ENCODE data around the gene INPP5D. TPM values are rescaled to one million over a fixed set of nuclear protein-coding genes. Genes with fewer than 3 reads are reported as not detected.
"Not testable (repeated sequence)": the region's sequence is repeated elsewhere in the genome, so short reads cannot be mapped to it uniquely, and the experiment has no call there.

Gene INPP5D
- total RNA-seq, 4 donors from 2014 or later = 8.0 to 12.5 (median 11.9) TPM

DNA sequence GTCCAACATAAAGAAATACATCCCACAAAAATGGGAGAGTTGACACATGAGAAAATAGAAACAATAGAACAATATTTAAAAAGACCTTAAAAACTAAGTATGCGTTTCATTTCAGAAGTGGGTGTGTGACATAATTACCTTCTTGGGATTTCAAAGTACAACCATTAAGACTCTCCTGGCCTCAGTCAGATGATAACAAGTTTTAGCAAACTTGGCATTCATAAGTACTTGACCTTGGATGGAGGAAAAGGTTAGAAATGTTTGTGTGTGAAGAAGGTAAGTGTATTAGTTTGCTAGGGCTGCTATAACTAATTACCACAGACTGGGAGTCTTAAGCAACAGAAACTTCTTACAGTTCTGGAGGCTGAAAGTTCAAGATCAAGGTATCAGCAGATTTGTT lies 42.2 kb upstream of the INPP5D start:
- no peaks in the 10 kb centered on the region for H3K4me1 ChIP-seq
- WGBS = 91% methylated on average over 1 of the region's 1 CpG
- H3K9me3 ChIP-seq = peaks cover 0 to 12% (median 5%) of the 10 kb centered on the region in 4 donors
- no peak overlapping the region for H3K4me3 ChIP-seq
- TF ChIP-seq POLR2A (IDR thresholded peaks at IDR 0.05; ENCODE audit: low read depth) = no peak
- TF ChIP-seq, protein P1, sequence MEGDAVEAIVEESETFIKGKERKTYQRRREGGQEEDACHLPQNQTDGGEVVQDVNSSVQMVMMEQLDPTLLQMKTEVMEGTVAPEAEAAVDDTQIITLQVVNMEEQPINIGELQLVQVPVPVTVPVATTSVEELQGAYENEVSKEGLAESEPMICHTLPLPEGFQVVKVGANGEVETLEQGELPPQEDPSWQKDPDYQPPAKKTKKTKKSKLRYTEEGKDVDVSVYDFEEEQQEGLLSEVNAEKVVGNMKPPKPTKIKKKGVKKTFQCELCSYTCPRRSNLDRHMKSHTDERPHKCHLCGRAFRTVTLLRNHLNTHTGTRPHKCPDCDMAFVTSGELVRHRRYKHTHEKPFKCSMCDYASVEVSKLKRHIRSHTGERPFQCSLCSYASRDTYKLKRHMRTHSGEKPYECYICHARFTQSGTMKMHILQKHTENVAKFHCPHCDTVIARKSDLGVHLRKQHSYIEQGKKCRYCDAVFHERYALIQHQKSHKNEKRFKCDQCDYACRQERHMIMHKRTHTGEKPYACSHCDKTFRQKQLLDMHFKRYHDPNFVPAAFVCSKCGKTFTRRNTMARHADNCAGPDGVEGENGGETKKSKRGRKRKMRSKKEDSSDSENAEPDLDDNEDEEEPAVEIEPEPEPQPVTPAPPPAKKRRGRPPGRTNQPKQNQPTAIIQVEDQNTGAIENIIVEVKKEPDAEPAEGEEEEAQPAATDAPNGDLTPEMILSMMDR (IDR thresholded peaks at IDR 0.05) = no peak
- TF ChIP-seq POLR2AphosphoS5 (IDR thresholded peaks at IDR 0.05) = no peak
- no peak for TF ChIP-seq EP300 (IDR thresholded peaks at IDR 0.05)
- intact Hi-C loops (cut with DNase I) = no loop called here
- H3K27me3 ChIP-seq = no peaks in the 10 kb centered on the region
- no peak for DNase-seq (ENCODE audit: extremely low spot score)
- no peak overlapping the region for H3K27ac ChIP-seq (replicated peaks in 1 of 4)
- H3K36me3 ChIP-seq = no peaks in the 10 kb centered on the region

DNA sequence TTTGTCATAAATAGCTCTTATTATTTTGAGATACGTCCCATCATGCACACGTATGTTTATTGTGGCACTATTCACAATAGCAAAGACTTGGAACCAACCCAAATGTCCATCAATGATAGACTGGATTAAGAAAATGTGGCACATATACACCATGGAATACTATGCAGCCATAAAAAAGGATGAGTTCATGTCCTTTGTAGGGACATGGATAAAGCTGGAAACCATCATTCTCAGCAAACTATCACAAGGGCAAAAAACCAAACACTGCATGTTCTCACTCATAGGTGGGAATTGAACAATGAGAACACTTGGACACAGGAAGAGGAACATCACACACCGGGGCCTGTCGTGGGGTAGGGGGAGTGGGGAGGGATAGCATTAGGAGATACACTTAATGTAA lies 40.5 kb upstream of the INPP5D start:
- H3K27ac ChIP-seq (replicated peaks in 1 of 4); intact Hi-C loops (cut with DNase I); H3K27me3 ChIP-seq; H3K4me1 ChIP-seq; DNase-seq (ENCODE audit: extremely low spot score); H3K36me3 ChIP-seq; H3K4me3 ChIP-seq: not testable (repeated sequence)
- WGBS = 97% methylated on average over 4 of the region's 4 CpGs
- peaks cover 0 to 12% (median 5%) of the 10 kb centered on the region in 4 donors for H3K9me3 ChIP-seq

DNA sequence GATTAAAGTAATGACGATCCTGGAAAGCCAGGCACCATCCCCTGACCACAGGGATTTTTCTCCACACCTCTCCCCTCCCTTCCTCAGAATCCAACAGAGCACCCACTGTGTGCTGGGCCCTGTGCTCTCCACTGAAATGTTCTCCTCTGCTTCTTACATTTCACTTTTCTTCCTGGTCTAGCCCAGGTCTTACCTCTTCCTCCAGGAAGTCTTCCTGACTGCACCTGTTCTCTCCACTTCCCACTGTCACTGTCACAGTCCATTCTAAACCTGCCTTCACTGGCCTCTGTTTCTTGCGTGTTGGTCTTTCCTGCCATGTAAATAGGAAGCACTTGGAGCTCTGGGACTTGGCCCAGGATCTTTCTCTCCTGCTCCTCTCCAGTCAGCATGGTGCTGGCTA lies 39.7 kb upstream of the INPP5D start:
- H3K4me3 ChIP-seq = no peak overlapping the region
- 84% methylated on average over 2 of the region's 2 CpGs for WGBS
- peaks cover 0 to 12% (median 5%) of the 10 kb centered on the region in 4 donors for H3K9me3 ChIP-seq
- TF ChIP-seq POLR2A (IDR thresholded peaks at IDR 0.05; ENCODE audit: low read depth) (no peak), EP300 (IDR thresholded peaks at IDR 0.05) (no peak), POLR2AphosphoS5 (IDR thresholded peaks at IDR 0.05) (no peak)
- TF ChIP-seq, protein P1 (IDR thresholded peaks at IDR 0.05) = no peak
- H3K27me3 ChIP-seq = no peaks in the 10 kb centered on the region
- H3K4me1 ChIP-seq = no peaks in the 10 kb centered on the region
- no peak overlapping the region for H3K27ac ChIP-seq (replicated peaks in 1 of 4)
- no peaks in the 10 kb centered on the region for H3K36me3 ChIP-seq
- intact Hi-C loops (cut with DNase I) = no loop called here
- no peak for DNase-seq (ENCODE audit: extremely low spot score)

DNA sequence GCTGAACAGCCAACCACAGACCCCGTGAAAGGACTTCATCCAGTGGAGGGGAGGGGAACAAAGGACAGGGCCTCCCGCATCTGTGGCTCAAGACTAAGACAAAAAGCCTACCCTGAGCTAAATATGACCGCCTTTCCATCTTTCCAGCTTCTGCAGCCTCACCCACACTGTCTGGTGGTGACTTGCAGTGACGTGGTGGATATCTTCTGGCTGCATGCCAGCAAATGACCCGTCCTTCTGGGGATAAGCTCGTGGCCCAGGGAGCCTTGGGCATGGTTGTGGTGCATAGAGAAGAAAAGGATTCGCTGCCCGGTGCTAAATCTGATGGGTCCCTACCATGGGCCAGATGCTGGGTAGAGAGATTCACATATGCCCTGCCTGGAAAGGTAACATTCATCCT lies 38.4 kb upstream of the INPP5D start:
- Histone ChIP-seq H3K4me3 (no peak overlapping the region), H3K4me1 (no peaks in the 10 kb centered on the region), H3K9me3 (peaks cover 0 to 12% (median 5%) of the 10 kb centered on the region in 4 donors), H3K27me3 (no peaks in the 10 kb centered on the region), H3K27ac (replicated peaks in 1 of 4) (no peak overlapping the region), H3K36me3 (no peaks in the 10 kb centered on the region)
- DNase-seq (ENCODE audit: extremely low spot score) = no peak
- intact Hi-C loops (cut with DNase I) = no loop called here
- 73% methylated on average over 8 of the region's 8 CpGs for WGBS
- TF ChIP-seq POLR2A (IDR thresholded peaks at IDR 0.05; ENCODE audit: low read depth) (no peak), EP300 (IDR thresholded peaks at IDR 0.05) (no peak), POLR2AphosphoS5 (IDR thresholded peaks at IDR 0.05) (no peak)
- TF ChIP-seq, protein P1 (IDR thresholded peaks at IDR 0.05) = no peak

GRCh38 chr2:233022561-233022960 lies 37.6 kb upstream of the INPP5D start:
- Histone ChIP-seq H3K4me1 (no peaks in the 10 kb centered on the region), H3K9me3 (peaks cover 0 to 11% (median 5%) of the 10 kb centered on the region in 4 donors), H3K4me3 (no peak overlapping the region), H3K27me3 (no peaks in the 10 kb centered on the region), H3K36me3 (no peaks in the 10 kb centered on the region), H3K27ac (replicated peaks in 1 of 4) (no peak overlapping the region)
- TF ChIP-seq, protein P1 (IDR thresholded peaks at IDR 0.05) = no peak
- no peak for TF ChIP-seq EP300 (IDR thresholded peaks at IDR 0.05)
- TF ChIP-seq POLR2AphosphoS5 (IDR thresholded peaks at IDR 0.05) = no peak
- TF ChIP-seq POLR2A (IDR thresholded peaks at IDR 0.05; ENCODE audit: low read depth) = no peak
- no peak for DNase-seq (ENCODE audit: extremely low spot score)
- WGBS = 89% methylated on average over 7 of the region's 8 CpGs
- intact Hi-C loops (cut with DNase I) = no loop called here
